Large intestine (tissue), 3 donors: ENCODE data around the gene DEK. TPM values are rescaled to one million over a fixed set of nuclear protein-coding genes. Genes with fewer than 3 reads are reported as not detected.

Experiments
- DNase-seq, 2 donors: peaks; one replicate each; pipeline versions ENCODE4 v3.0.0 to v3.0.0-alpha.2; 2013
- H3K27ac ChIP-seq: one replicate; pipeline ENCODE4 v1.5.1; 2013; ENCODE audit warnings: low read length
- H3K27me3 ChIP-seq: 2 replicates; pipeline ENCODE4 v1.6.1; 2013; ENCODE audit warnings: low read length; ENCODE audit not compliant: control insufficient read depth, insufficient read depth
- H3K36me3 ChIP-seq: 2 replicates; pipeline ENCODE4 v1.6.1; 2013; ENCODE audit warnings: low read length; ENCODE audit not compliant: control insufficient read depth, insufficient read depth
- H3K4me1 ChIP-seq: one replicate; pipeline ENCODE4 v1.6.1; 2013; ENCODE audit warnings: low read length; ENCODE audit not compliant: control insufficient read depth, insufficient read depth
- H3K4me3 ChIP-seq: one replicate; pipeline ENCODE4 v1.5.1; 2013; ENCODE audit warnings: low read length
- H3K9me3 ChIP-seq: one replicate; pipeline ENCODE4 v1.6.1; 2013; ENCODE audit warnings: mild to moderate bottlenecking, low read depth, low read length, moderate library complexity; ENCODE audit not compliant: control insufficient read depth
- WGBS: methylation state at CpG from one replicate; pipeline ENCODE4 v1.1.5; 2013; ENCODE audit warnings: low lambda C conversion rate; ENCODE audit not compliant: insufficient coverage; 5-methylcytosine and 5-hydroxymethylcytosine counted together
- polyA plus RNA-seq: library from polyadenylated mRNA; unstranded; fragments of 120-200 nt; gene quantifications from one replicate; pipeline ENCODE4 v1.2.1, GENCODE V29; 2013

Gene DEK
- polyA plus RNA-seq, 1 donor, result 108 TPM

DNA sequence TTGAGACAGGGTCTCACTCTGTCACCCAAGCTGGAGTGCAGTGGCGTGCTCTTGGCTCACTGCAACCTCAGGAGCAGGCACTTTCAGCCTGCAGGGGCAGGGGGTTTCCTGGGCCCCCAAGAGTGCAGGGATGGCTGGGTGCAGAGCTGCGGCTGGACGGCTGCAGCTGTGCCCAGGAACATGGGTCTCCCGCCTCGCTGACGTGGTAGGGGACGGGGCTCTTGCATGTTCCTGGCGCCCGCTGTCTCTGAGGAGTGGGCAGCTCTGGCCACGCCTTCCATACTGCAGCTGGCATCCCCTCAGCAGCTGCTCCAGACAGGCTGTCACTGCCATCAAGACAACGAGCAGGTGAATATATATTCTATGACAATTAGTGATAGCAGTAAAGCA, 2.2 kb upstream of the DEK start:
- Histone ChIP-seq H3K4me3 (no peak overlapping the region), H3K27me3 (no peaks in the 10 kb centered on the region), H3K4me1 (peaks cover 13% of the 10 kb centered on the region), H3K36me3 (peaks cover 4% of the 10 kb centered on the region), H3K9me3 (peaks cover 5% of the 10 kb centered on the region), H3K27ac (no peak overlapping the region)
- DNase-seq, result no peak
- WGBS, result no CpG with 5 or more reads among the region's 11 CpGs

DNA sequence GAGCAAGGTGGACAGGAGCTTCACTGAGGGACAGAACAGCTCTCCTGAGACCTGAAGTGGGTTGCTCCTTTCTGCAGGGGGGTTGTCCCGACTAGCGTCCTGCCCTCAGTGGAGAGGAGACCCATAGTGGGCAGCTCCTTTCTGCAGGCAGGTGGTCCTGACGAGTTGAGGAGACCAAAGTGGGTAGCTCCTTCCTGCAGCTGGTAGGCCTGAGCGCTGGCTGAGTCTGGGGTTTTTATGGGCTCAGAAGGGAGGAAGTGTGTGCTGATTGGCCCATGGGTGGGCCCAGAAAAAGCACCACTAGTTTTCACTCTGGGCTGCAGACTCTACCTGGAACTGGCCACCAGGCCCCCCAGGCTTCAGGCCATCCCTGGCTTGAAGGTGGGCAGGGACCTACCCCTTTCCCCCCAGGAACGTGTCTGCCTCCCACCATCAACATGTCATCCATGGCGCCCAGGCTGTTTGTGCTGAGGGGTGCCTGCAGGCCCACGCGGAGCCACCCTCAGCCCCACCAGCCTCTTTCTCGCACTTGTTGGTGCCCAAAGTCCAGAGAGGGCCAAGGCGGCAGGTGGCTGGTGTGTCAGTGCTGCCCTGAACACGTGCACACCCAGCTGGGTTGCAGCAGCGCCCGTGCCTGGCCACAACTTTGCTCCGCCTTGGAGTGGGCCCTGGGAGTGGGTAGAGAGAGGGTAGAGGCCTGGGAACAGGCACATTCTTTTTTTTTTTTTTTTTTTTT, 1.6 kb upstream of the DEK start:
- DNase-seq, result no peak
- WGBS, result no CpG with 5 or more reads among the region's 14 CpGs
- Histone ChIP-seq H3K4me1 (peaks cover 13% of the 10 kb centered on the region), H3K27me3 (no peaks in the 10 kb centered on the region), H3K27ac (no peak overlapping the region), H3K36me3 (peaks cover 7% of the 10 kb centered on the region), H3K4me3 (no peak overlapping the region), H3K9me3 (peaks cover 5% of the 10 kb centered on the region)

DNA sequence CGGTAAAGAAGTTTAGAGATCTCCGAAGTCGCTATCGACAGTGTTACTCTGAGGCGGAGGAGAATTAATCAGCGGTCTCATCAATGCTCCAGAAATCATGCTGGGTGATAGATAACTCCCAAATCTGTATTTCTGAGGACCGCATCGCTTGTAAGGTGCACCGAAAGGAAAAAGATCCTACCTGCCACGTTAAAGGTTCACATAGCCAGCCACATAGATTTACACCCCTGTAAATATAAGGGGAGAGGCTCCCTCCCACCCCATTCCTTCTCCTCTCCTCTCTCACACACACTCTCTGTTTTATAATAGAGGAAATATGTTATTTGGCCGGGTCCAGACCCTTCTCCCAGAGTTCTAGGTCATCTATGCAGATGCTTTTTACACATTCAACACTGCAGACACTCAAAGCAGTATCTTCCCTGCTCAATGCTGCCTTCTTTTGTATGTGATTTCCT, 620 bp upstream of the DEK start:
- Histone ChIP-seq H3K27ac (peak overlapping the region; percentile 89), H3K4me3 (peak overlapping the region; percentile 72), H3K36me3 (peaks cover 11% of the 10 kb centered on the region), H3K9me3 (peaks cover 5% of the 10 kb centered on the region), H3K4me1 (peaks cover 13% of the 10 kb centered on the region), H3K27me3 (no peaks in the 10 kb centered on the region)
- no peak for DNase-seq
- no CpG with 5 or more reads among the region's 11 CpGs for WGBS

DNA sequence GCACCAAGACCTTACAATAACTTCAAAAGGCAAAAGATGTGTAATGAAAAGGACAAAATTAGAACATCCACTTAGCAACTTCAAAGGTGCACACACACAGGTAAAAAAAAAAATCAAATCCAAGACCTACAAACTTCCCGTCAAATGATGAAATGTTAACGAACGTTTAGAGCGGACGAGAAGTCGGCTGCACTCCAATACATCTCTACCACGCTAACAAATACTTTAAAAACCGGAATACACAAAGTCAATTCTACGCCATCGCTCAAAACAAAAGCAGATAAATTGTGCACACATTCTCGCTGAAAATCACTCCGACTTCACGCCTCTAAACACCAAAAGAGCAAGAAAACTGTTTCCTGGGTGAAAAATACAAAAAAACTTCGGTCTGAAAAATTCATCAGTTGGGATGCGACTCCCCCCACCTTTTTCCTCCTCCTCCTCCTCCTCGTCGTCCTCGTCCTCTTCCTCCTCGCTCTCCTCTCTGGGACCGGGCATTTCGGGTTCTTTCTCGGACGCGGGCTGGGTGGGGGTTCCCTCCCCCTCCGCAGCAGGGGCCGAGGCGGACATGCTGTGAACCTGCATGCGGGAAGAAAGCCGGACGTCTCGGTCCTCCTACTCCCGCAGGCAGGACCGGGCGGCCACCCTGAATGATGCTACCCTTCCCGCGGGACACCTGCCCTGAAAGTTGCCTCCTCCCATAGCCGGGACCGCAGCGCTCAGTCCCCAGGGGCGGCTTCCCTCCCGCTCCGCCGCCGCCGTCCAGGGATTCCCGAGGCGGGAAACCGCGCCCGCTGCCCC, 712 bp downstream of the DEK start:
- WGBS, result 0% methylated on average over 1 of the region's 50 CpGs
- H3K4me3 ChIP-seq, result peak overlapping the region; percentile 94
- DNase-seq, result peak in 1 of 2 donors; percentile 23
- peaks cover 11% of the 10 kb centered on the region for H3K36me3 ChIP-seq
- H3K9me3 ChIP-seq, result peaks cover 5% of the 10 kb centered on the region
- peak overlapping the region; percentile 76 for H3K27ac ChIP-seq
- peaks cover 13% of the 10 kb centered on the region for H3K4me1 ChIP-seq
- no peaks in the 10 kb centered on the region for H3K27me3 ChIP-seq

DNA sequence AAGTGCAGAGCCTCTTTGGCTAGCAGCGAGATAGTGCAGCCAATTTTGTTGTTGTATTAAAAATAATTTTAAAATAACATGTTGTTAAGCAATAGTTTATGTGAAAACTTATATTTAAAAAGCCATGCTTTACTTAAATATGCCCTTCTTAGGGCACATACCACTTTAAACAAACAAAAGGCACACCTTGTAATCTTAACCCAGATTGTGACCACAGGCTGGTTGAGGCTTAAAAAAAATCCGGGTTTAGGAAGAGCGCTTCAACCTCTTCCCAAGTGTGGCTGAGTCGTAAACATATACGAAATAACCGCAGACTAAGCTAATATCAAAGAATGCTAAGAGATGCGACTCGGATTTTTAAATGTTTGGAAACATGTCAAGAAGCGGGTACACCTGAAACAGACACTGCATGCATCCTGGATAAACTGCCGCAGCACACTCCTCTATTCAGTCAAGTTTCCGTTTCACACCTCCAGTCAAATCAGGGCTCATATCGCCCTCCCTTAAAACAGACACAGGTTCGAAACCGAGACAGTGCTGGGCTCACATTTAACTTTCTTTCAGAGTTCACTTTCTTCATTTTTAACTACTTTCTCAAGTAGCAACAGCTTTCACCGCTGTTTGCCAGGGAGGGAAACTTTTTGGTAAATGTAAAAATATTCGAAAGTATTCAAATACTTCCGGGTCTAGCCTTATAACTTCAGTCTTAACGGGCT, 1.5 kb downstream of the DEK start:
- peaks cover 13% of the 10 kb centered on the region for H3K4me1 ChIP-seq
- peak overlapping the region; percentile 94 for H3K4me3 ChIP-seq
- H3K36me3 ChIP-seq, result peaks cover 11% of the 10 kb centered on the region
- H3K9me3 ChIP-seq, result peaks cover 5% of the 10 kb centered on the region
- WGBS, result no CpG with 5 or more reads among the region's 18 CpGs
- peak in 1 of 2 donors; percentile 54 for DNase-seq
- peak overlapping the region; percentile 76 for H3K27ac ChIP-seq
- H3K27me3 ChIP-seq, result no peaks in the 10 kb centered on the region

DNA sequence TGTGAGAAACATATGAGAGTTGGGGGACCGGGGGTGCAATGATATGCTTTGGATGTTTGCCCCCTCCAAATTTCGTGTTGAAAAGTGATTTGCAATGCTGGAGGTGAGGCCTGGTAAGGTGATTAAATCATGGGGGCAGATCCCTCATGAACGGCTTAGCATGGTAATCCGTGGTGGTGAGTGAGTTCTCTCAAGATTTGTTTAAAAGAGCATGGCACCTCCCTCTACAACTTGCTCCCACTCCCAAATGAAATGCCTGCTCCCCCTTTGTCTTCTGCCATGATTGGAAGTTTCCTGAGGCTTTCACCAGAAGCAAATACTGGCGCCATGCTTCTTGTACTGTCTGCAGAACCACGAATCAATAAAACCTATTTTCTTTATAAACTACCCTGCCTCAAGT, 2.5 kb downstream of the DEK start:
- Histone ChIP-seq H3K27me3 (no peaks in the 10 kb centered on the region), H3K4me3 (no peak overlapping the region)

DNA sequence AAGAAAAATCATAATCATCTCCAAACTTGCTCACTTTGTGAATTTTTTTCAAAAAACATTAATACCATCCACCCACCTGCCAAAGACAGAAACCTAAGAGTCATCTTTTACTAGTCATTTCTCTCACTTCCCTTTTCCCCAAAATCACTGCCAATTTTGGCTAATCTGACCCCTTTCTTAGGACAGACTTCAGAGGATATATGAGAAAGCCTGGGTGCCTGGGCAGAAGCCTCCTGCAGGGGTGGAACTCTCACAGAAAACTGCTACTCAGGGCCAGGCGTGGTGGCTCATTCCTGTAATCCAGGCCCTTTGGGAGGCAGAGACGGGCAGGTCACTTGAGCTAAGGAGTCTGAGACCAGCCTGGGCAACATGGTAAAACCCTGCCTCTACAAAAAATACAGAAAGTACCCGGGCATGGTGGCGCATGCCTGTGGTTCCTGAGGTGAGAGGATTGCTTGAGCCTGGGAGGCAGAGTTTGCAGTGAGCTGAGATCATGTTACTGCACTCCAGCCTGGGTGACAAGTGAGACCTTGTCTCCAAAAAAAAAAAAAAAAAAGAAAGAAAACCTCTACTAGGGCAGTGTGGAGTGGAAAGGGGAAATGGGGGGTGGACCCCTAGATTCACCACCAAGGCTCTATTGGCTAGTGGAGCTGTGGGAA, 3.8 kb downstream of the DEK start:
- Histone ChIP-seq H3K9me3 (no peaks in the 10 kb centered on the region), H3K4me3 (no peak overlapping the region), H3K27me3 (no peaks in the 10 kb centered on the region), H3K36me3 (peaks cover 21% of the 10 kb centered on the region), H3K4me1 (peaks cover 13% of the 10 kb centered on the region), H3K27ac (no peak overlapping the region)
- no CpG with 5 or more reads among the region's 4 CpGs for WGBS
- no peak for DNase-seq

More for the DNA sequence above, 2.5 kb downstream of the DEK start:
- peaks cover 18% of the 10 kb centered on the region for H3K36me3 ChIP-seq
- no peak for DNase-seq
- peaks cover 13% of the 10 kb centered on the region for H3K4me1 ChIP-seq
- no peak overlapping the region for H3K27ac ChIP-seq
- 82% methylated on average over 2 of the region's 6 CpGs for WGBS
- peaks cover 5% of the 10 kb centered on the region for H3K9me3 ChIP-seq

DNA sequence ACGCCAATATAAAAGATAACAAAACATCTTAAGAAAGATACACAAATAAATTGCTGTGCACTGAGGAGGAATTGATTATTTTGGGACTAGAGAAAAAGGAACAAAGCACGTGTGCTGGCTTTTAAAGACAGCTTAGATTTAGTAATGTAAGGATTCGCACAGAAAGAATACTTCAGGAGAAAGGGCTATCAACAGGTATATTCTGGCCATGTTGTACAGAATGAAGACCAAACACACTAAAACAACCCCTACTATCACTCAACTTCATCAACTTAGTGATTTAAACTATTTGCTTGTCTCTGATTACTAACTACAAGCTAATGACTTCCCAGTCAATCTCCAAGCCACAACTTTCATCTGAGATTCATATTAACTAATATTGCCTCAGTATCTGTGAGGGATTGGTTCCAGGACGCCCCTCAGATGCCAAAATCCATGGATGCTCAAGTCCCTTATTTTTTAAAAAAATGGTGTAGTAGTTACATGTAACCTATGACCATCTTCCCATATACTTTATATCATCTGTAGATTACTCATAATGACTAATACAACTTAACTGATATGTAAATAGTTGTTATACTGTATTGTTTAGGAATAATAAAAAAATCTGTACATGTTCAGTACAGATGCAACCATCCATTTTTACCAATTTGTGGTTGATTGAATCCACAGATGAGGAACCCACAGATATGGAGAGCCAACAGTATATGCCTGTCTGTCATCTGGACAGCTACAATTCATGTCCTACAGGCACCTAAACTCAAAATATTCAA, 4.5 kb downstream of the DEK start:
- WGBS, result 100% methylated on average over 2 of the region's 4 CpGs
- DNase-seq, result no peak
- Histone ChIP-seq H3K4me1 (peaks cover 9% of the 10 kb centered on the region), H3K27me3 (no peaks in the 10 kb centered on the region), H3K4me3 (no peak overlapping the region), H3K27ac (no peak overlapping the region), H3K36me3 (peaks cover 28% of the 10 kb centered on the region), H3K9me3 (no peaks in the 10 kb centered on the region)

DNA sequence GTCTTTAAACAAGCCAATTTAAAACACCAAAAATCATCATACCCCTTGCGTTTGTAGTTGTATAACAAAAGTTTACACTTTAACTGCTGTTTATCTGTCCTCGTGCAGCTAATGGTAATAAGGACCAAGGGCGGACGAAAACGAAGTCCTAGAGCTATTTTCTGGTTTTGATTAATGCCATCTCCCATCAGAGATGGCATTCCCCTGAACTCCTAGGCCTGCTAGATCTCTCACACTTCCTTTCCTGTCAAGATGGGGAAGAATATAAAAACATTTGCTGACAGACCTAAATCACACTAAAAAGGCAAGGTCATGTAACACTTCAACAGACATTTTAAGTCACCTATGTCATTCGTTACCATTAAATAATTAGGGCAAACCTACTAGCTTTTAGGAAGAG, 9.5 kb downstream of the DEK start:
- H3K27me3 ChIP-seq, result no peaks in the 10 kb centered on the region
- H3K36me3 ChIP-seq, result peaks cover 41% of the 10 kb centered on the region
- H3K9me3 ChIP-seq, result no peaks in the 10 kb centered on the region
- H3K4me3 ChIP-seq, result no peak overlapping the region
- H3K4me1 ChIP-seq, result no peaks in the 10 kb centered on the region
- no peak overlapping the region for H3K27ac ChIP-seq
- no peak for DNase-seq
- WGBS, result 65% methylated on average over 4 of the region's 6 CpGs
